Caco-2 (cell line): Measurements from ENCODE around the gene PIGQ. TPM values are rescaled to one million over a fixed set of nuclear protein-coding genes. Genes with fewer than 3 reads are reported as not detected.

Experiments used
- BruUV-seq: library from RNA; stranded (reverse); fragments of 400-500 nt; replicated peaks from 2 replicates; lab custom pipeline; 2021; lab: Mats Ljungman, UMichigan
- CTCF ChIA-PET: fragments of 300-600 bp; sonication (Branson Sonifier 250); formaldehyde crosslinking; loops from one replicate; lab custom pipeline; 2022; ENCODE audit warnings: antibody characterized with exemption; lab: Charles Lee
- POLR2A ChIA-PET: fragments of 300-600 bp; sonication (Branson Sonifier 250); formaldehyde crosslinking; loops from one replicate; lab custom pipeline; 2022; ENCODE audit warnings: antibody characterized with exemption; lab: Charles Lee
- DNase-seq, 2 experiments: peaks; one replicate each; pipeline versions ENCODE4 v3.0.0 to v3.0.0-alpha.2; 2020 to 2022
- H3K27me3 ChIP-seq: replicated peaks from 2 replicates; pipeline ENCODE4 v1.6.0; 2011; ENCODE audit warnings: low read length; ENCODE audit not compliant: control insufficient read depth, insufficient read depth
- H3K36me3 ChIP-seq: 2 replicates; pipeline ENCODE4 v1.5.1; 2011; ENCODE audit warnings: low read length; ENCODE audit not compliant: control insufficient read depth, insufficient read depth
- H3K4me1 ChIP-seq: fragments of 250-450 bp; sonication (Bioruptor Pico); 2 replicates; pipeline ENCODE4 v1.5.1; 2020; ENCODE audit warnings: mild to moderate bottlenecking
- H3K4me3 ChIP-seq: 2 replicates; pipeline ENCODE4 v1.5.1; 2011; ENCODE audit warnings: low read depth, mild to moderate bottlenecking, control low read depth, low read length
- H3K9me3 ChIP-seq: fragments of 250-450 bp; sonication (Bioruptor Pico); 2 replicates; pipeline ENCODE4 v1.5.1; 2020; ENCODE audit warnings: mild to moderate bottlenecking, moderate library complexity
- H3K27ac Mint-ChIP-seq: one replicate; pipeline ENCODE4 v1.8.0; 2022; ENCODE audit warnings: mixed read lengths; ENCODE audit not compliant: unreplicated experiment
- H3K27me3 Mint-ChIP-seq: one replicate; pipeline ENCODE4 v1.8.0; 2022; ENCODE audit warnings: mixed read lengths; ENCODE audit not compliant: insufficient read depth, unreplicated experiment
- H3K36me3 Mint-ChIP-seq: one replicate; pipeline ENCODE4 v1.8.0; 2022; ENCODE audit warnings: mild to moderate bottlenecking, mixed read lengths; ENCODE audit not compliant: insufficient read depth, unreplicated experiment
- H3K4me1 Mint-ChIP-seq: one replicate; pipeline ENCODE4 v1.8.0; 2022; ENCODE audit warnings: low read depth, mixed read lengths; ENCODE audit not compliant: unreplicated experiment
- H3K4me3 Mint-ChIP-seq: one replicate; pipeline ENCODE4 v1.8.0; 2022; ENCODE audit warnings: mild to moderate bottlenecking, moderate library complexity, mixed read lengths; ENCODE audit not compliant: unreplicated experiment
- H3K9me3 Mint-ChIP-seq: one replicate; pipeline ENCODE4 v1.8.0; 2022; ENCODE audit warnings: mixed read lengths; ENCODE audit not compliant: unreplicated experiment
- intact Hi-C: fragments of 100-400 bp; cut with micrococcal nuclease; formaldehyde crosslinking; loops from one replicate; pipeline ENCODE4 v1.10.0; 2022; ENCODE audit not compliant: unreplicated experiment
- total RNA-seq: library from RNA; stranded (reverse); gene quantifications from 2 replicates; pipeline ENCODE4 v1.2.3, GENCODE V29; 2022
- TF ChIP-seq, protein P1 (sequence below), 2 experiments: fragments of 200-600 bp in 1 of 2; IDR thresholded peaks; 1 replicate in 1 of 2; 2 replicates in 1 of 2; pipeline versions ENCODE4 v1.5.1 to v1.8.0; 2011 to 2022; ENCODE audit warnings: antibody characterized with exemption in 1 of 2, control low read depth in 1 of 2, inconsistent platforms in 1 of 2, low read depth in 1 of 2, low read length in 1 of 2, mild to moderate bottlenecking in 1 of 2, moderate library complexity in 1 of 2; ENCODE audit not compliant: insufficient read depth in 1 of 2, severe bottlenecking in 1 of 2, unreplicated experiment in 1 of 2

Gene PIGQ
- total RNA-seq, 1 experiment from 2014 or later = 45.8 TPM

DNA sequence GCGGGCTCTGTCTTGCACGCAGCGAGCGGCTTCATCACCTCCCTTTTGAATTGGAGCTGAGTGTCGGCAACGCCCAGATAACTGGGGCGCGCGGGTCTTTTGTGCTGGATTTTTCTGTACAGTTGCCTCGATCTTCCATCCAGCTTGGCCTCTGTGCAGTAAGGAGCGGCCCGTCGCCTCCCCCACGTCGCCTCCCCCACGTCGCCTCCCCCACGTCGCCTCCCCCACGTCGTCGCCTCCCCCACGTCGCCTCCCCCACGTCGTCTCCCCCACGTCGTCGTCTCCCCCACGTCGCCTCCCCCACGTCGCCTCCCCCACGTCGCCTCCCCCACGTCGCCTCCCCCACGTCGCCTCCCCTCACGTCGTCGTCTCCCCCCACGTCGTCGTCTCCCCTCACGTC lies 25.3 kb upstream of the PIGQ start:
- H3K4me1 ChIP-seq = no peaks in the 10 kb centered on the region
- Mint-ChIP-seq H3K9me3 (no peaks in the 10 kb centered on the region), H3K4me1 (no peaks in the 10 kb centered on the region), H3K4me3 (no peak overlapping the region), H3K27me3 (no peaks in the 10 kb centered on the region), H3K27ac (no peak overlapping the region), H3K36me3 (peaks cover 23% of the 10 kb centered on the region)
- no peak for DNase-seq
- intact Hi-C loops = no loop called here
- no peak overlapping the region for H3K4me3 ChIP-seq
- ChIA-PET CTCF (no interaction called here), POLR2A (interaction anchor here (0.9 kb wide), 1 partner anchor 17 kb away, joined by 3 read pairs; no protein-coding TSS in a partner anchor)
- no peaks in the 10 kb centered on the region for H3K27me3 ChIP-seq
- no TSS peak for BruUV-seq
- TF ChIP-seq, protein P1, sequence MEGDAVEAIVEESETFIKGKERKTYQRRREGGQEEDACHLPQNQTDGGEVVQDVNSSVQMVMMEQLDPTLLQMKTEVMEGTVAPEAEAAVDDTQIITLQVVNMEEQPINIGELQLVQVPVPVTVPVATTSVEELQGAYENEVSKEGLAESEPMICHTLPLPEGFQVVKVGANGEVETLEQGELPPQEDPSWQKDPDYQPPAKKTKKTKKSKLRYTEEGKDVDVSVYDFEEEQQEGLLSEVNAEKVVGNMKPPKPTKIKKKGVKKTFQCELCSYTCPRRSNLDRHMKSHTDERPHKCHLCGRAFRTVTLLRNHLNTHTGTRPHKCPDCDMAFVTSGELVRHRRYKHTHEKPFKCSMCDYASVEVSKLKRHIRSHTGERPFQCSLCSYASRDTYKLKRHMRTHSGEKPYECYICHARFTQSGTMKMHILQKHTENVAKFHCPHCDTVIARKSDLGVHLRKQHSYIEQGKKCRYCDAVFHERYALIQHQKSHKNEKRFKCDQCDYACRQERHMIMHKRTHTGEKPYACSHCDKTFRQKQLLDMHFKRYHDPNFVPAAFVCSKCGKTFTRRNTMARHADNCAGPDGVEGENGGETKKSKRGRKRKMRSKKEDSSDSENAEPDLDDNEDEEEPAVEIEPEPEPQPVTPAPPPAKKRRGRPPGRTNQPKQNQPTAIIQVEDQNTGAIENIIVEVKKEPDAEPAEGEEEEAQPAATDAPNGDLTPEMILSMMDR (IDR thresholded peaks at IDR 0.05; ENCODE audit: insufficient read depth in 1 of 2, low read depth in 1 of 2, low read length in 1 of 2, severe bottlenecking in 1 of 2, unreplicated experiment in 1 of 2) = no peak
- H3K36me3 ChIP-seq = peaks cover 4% of the 10 kb centered on the region; the same call in 1 of the 2 replicates
- H3K9me3 ChIP-seq = no peaks in the 10 kb centered on the region

DNA sequence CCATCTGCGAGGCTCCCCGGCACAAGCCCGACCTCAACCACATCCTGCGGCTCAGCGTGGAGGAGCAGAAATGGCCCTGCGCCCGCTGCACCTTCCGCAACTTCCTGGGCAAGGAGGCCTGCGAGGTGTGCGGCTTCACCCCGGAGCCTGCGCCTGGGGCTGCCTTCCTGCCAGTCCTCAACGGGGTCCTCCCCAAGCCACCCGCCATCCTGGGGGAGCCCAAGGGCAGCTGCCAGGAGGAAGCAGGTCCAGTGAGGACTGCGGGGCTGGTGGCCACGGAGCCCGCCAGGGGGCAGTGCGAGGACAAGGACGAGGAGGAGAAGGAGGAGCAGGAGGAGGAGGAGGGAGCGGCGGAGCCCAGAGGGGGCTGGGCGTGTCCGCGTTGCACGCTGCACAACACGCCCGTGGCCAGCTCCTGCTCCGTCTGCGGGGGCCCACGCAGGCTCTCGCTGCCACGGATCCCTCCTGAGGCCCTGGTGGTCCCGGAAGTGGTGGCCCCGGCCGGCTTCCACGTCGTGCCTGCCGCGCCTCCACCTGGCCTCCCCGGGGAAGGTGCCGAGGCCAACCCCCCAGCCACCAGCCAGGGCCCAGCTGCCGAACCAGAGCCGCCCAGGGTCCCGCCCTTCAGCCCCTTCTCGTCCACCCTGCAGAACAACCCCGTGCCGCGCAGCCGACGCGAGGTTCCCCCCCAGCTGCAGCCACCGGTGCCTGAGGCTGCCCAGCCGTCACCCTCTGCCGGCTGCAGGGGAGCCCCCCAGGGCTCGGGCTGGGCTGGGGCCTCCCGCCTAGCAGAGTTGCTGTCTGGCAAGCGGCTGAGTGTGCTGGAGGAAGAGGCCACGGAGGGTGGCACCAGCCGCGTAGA lies 22.6 kb upstream of the PIGQ start:
- Mint-ChIP-seq H3K27me3 (no peaks in the 10 kb centered on the region), H3K9me3 (no peaks in the 10 kb centered on the region), H3K36me3 (peaks cover 9% of the 10 kb centered on the region), H3K4me1 (no peaks in the 10 kb centered on the region), H3K27ac (no peak overlapping the region), H3K4me3 (no peak overlapping the region)
- no peaks in the 10 kb centered on the region for H3K9me3 ChIP-seq
- POLR2A ChIA-PET = no interaction called here
- H3K4me3 ChIP-seq = no peak overlapping the region
- intact Hi-C loops = no loop called here
- CTCF ChIA-PET = no interaction called here
- H3K36me3 ChIP-seq = peaks cover 2% of the 10 kb centered on the region
- no TSS peak for BruUV-seq
- no peaks in the 10 kb centered on the region for H3K27me3 ChIP-seq
- TF ChIP-seq, protein P1 (IDR thresholded peaks at IDR 0.05; ENCODE audit: insufficient read depth in 1 of 2, low read depth in 1 of 2, low read length in 1 of 2, severe bottlenecking in 1 of 2, unreplicated experiment in 1 of 2) = no peak
- no peaks in the 10 kb centered on the region for H3K4me1 ChIP-seq
- no peak for DNase-seq

DNA sequence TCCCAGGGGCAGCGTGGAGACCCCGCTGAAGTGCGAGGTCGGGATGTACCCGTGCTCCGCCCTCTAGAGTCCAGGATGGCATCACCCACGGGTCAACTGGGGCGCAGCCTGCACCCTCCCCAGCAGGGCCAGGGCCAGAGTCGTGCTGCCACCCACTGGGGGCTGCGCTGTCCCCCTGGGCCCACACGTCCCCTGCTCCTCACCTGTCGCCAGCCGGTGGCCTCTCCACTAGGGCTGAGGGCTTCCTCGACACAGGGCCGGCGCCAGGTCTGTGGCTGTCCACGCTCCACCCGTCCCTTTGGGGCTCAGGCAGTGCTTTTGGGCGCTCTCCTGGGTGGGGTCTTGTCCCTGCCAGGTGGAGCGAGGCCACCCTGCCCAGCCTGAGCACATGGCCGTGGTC lies 21.2 kb upstream of the PIGQ start:
- H3K36me3 ChIP-seq = peaks cover 2% of the 10 kb centered on the region
- Mint-ChIP-seq H3K4me1 (no peaks in the 10 kb centered on the region), H3K4me3 (no peak overlapping the region), H3K27ac (no peak overlapping the region), H3K36me3 (peaks cover 9% of the 10 kb centered on the region), H3K9me3 (no peaks in the 10 kb centered on the region), H3K27me3 (no peaks in the 10 kb centered on the region)
- intact Hi-C loops = no loop called here
- DNase-seq = no peak
- no TSS peak for BruUV-seq
- no peak overlapping the region for H3K4me3 ChIP-seq
- TF ChIP-seq, protein P1 (IDR thresholded peaks at IDR 0.05; ENCODE audit: insufficient read depth in 1 of 2, low read depth in 1 of 2, low read length in 1 of 2, severe bottlenecking in 1 of 2, unreplicated experiment in 1 of 2) = no peak
- H3K27me3 ChIP-seq = no peaks in the 10 kb centered on the region
- no peaks in the 10 kb centered on the region for H3K4me1 ChIP-seq
- CTCF ChIA-PET = no interaction called here
- no peaks in the 10 kb centered on the region for H3K9me3 ChIP-seq
- POLR2A ChIA-PET = no interaction called here
